ENCODE measurements around the gene RTN4R.

RTN4R gene

GRCh38 chr22:20227363-20227762 is 40.8 kb downstream of the RTN4R start:
- no peak for TF ChIP-seq CTCF (IDR thresholded peaks at IDR 0.05; ENCODE audit: low read depth, low read length, poor library complexity, severe bottlenecking)
- TF ChIP-seq EZH2phosphoT487 (IDR thresholded peaks at IDR 0.05; ENCODE audit: borderline replicate concordance, low read length) = no peak
- Histone ChIP-seq H3K27ac (ENCODE audit: low read depth, low read length) (no peak overlapping the region), H3K9me3 (ENCODE audit: control insufficient read depth, insufficient read depth, low read length) (peaks cover 15% of the 10 kb centered on the region; the same call in 1 of the 2 replicates), H3K4me3 (ENCODE audit: low read length) (no peak overlapping the region), H4K20me1 (ENCODE audit: control insufficient read depth, insufficient read depth, low read depth, low read length) (no peaks in the 10 kb centered on the region), H3K27me3 (ENCODE audit: control insufficient read depth, low read length) (no peaks in the 10 kb centered on the region), H3F3A (ENCODE audit: control insufficient read depth, insufficient read depth) (no peaks in the 10 kb centered on the region), H3K79me2 (ENCODE audit: control insufficient read depth, low read length) (no peaks in the 10 kb centered on the region), H3K4me1 (ENCODE audit: control insufficient read depth, low read length) (peaks cover 7% of the 10 kb centered on the region), H3K4me2 (ENCODE audit: low read length) (no peak overlapping the region), H3K36me3 (ENCODE audit: control insufficient read depth, low read length) (no peaks in the 10 kb centered on the region), H3K9me2 (replicated peaks; ENCODE audit: control insufficient read depth, low read length) (no peaks in the 10 kb centered on the region)

DNA sequence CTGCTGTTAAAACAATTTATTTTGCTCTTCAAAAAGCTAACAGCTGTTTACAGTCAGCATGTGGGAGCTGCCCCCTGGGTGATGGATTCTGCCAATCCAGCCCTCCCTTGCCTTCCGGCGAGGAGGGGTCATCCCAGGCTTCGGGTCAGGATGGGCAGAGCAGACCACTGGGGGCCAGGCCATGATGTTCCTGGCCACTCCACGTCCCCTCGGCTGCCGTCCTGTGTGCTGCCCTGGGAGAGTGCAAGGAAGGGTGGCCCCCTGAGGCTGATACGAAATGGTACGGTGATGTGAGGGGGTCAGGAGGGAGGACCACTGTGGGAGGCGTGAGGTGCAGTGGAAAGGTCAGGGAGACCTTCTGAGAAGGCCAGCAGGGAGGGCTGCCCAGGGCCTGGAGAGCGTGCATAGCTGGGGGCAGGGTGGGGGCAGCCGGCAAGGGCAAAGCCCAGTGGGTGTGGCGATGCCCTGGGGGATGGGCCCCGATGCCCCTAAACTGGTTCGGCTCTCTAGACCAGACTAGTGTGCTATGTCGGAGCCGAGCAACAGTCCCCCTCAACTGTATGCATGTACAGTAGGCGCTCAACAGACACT is 41.3 kb downstream of the RTN4R start:
- TF ChIP-seq EZH2phosphoT487 (IDR thresholded peaks at IDR 0.05; ENCODE audit: borderline replicate concordance, low read length) = no peak
- TF ChIP-seq CTCF (IDR thresholded peaks at IDR 0.05; ENCODE audit: low read depth, low read length, poor library complexity, severe bottlenecking) = no peak
- Histone ChIP-seq H3K27me3 (ENCODE audit: control insufficient read depth, low read length) (no peaks in the 10 kb centered on the region), H3K27ac (ENCODE audit: low read depth, low read length) (no peak overlapping the region)

DNA sequence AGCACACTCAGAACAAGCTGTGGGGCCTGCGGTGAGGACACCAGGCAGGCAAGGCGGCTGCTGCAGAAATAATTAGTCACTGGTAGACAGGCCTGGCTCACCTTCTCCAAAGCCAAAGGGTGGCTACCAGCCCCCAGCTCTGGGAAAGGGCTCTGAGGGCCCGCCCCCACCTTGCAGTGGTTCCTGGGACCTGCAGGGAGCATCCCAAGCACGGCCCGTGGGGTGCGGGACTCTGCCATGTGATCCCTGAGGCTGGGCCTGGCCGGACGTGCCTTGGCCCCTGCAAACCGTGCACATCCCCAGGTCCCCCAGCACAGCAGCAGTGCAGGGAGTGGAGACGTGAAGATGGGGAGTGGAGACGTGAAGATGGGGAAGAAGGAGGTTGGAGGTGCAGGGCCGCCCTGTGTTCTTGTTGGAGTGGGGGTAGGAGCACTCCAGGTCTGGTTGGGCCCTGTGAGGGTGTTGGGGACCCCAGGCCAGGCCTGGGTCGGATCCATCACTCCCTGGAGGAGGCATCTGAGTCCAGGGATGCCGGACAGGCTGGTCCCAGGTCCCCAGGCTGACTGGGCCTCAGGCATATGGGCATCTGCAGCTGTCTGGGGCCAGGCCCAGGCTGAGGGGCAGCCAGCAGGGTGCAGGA is 41.9 kb downstream of the RTN4R start:
- no peak for TF ChIP-seq CTCF (IDR thresholded peaks at IDR 0.05; ENCODE audit: low read depth, low read length, poor library complexity, severe bottlenecking)
- TF ChIP-seq EZH2phosphoT487 (IDR thresholded peaks at IDR 0.05; ENCODE audit: borderline replicate concordance, low read length) = no peak
- Histone ChIP-seq H3K36me3 (ENCODE audit: control insufficient read depth, low read length) (no peaks in the 10 kb centered on the region), H3K27ac (ENCODE audit: low read depth, low read length) (no peak overlapping the region), H3K4me2 (ENCODE audit: low read length) (no peak overlapping the region), H3K4me3 (ENCODE audit: low read length) (no peak overlapping the region), H3K9me3 (ENCODE audit: control insufficient read depth, insufficient read depth, low read length) (peaks cover 15% of the 10 kb centered on the region; the same call in 1 of the 2 replicates), H3K27me3 (ENCODE audit: control insufficient read depth, low read length) (no peaks in the 10 kb centered on the region), H4K20me1 (ENCODE audit: control insufficient read depth, insufficient read depth, low read depth, low read length) (no peaks in the 10 kb centered on the region), H3K9me2 (replicated peaks; ENCODE audit: control insufficient read depth, low read length) (no peaks in the 10 kb centered on the region), H3K4me1 (ENCODE audit: control insufficient read depth, low read length) (no peaks in the 10 kb centered on the region), H3K79me2 (ENCODE audit: control insufficient read depth, low read length) (no peaks in the 10 kb centered on the region), H3F3A (ENCODE audit: control insufficient read depth, insufficient read depth) (no peaks in the 10 kb centered on the region)

More for the DNA sequence above, 41.3 kb downstream of the RTN4R start:
- Histone ChIP-seq H3K4me1 (ENCODE audit: control insufficient read depth, low read length) (peaks cover 6% of the 10 kb centered on the region), H3K4me3 (ENCODE audit: low read length) (no peak overlapping the region), H3K36me3 (ENCODE audit: control insufficient read depth, low read length) (no peaks in the 10 kb centered on the region), H3K9me3 (ENCODE audit: control insufficient read depth, insufficient read depth, low read length) (peaks cover 15% of the 10 kb centered on the region; the same call in 1 of the 2 replicates), H4K20me1 (ENCODE audit: control insufficient read depth, insufficient read depth, low read depth, low read length) (no peaks in the 10 kb centered on the region), H3K79me2 (ENCODE audit: control insufficient read depth, low read length) (no peaks in the 10 kb centered on the region), H3K4me2 (ENCODE audit: low read length) (no peak overlapping the region), H3F3A (ENCODE audit: control insufficient read depth, insufficient read depth) (no peaks in the 10 kb centered on the region), H3K9me2 (replicated peaks; ENCODE audit: control insufficient read depth, low read length) (no peaks in the 10 kb centered on the region)

Data from DOHH2 (cell line).